CD14-positive monocyte (primary cell): ENCODE data around the gene EXOC4. TPM values are rescaled to one million over a fixed set of nuclear protein-coding genes. Genes with fewer than 3 reads are reported as not detected.

Experiments
- DNase-seq, 3 donors: peaks; one replicate each; pipeline ENCODE4 v3.0.0-alpha.2; 2011 to 2022
- H2AFZ ChIP-seq: 2 replicates; pipeline ENCODE4 v1.6.0; 2012; ENCODE audit warnings: mild to moderate bottlenecking, low read depth, low read length, inconsistent platforms; ENCODE audit not compliant: insufficient read depth, poor library complexity, severe bottlenecking
- H3K27ac ChIP-seq, 2 donors: 1 replicate in 1 of 2; 2 replicates in 1 of 2; pipeline ENCODE4 v1.5.1; 2012 to 2013; ENCODE audit warnings: low read length in 2 of 2, control low read depth in 1 of 2, inconsistent platforms in 1 of 2, low read depth in 1 of 2, mild to moderate bottlenecking in 1 of 2
- H3K27me3 ChIP-seq, 2 donors: one replicate each; pipeline versions ENCODE4 v1.6.0 to v1.6.1; 2011 to 2013; ENCODE audit warnings: low read length in 2 of 2; ENCODE audit not compliant: control insufficient read depth in 2 of 2, insufficient read depth in 2 of 2
- H3K36me3 ChIP-seq, 2 donors: replicated peaks in 1 of 2; 1 replicate in 1 of 2; 2 replicates in 1 of 2; pipeline versions ENCODE4 v1.5.1 to v1.6.1; 2012 to 2013; ENCODE audit warnings: low read length in 2 of 2, control low read depth in 1 of 2, inconsistent platforms in 1 of 2, mild to moderate bottlenecking in 1 of 2; ENCODE audit not compliant: insufficient read depth in 2 of 2, control insufficient read depth in 1 of 2
- H3K4me1 ChIP-seq, 2 donors: 1 replicate in 1 of 2; 2 replicates in 1 of 2; pipeline versions ENCODE4 v1.5.1 to v1.6.1; 2012 to 2013; ENCODE audit warnings: low read length in 2 of 2, control low read depth in 1 of 2, inconsistent platforms in 1 of 2, mild to moderate bottlenecking in 1 of 2, moderate library complexity in 1 of 2; ENCODE audit not compliant: insufficient read depth in 2 of 2, control insufficient read depth in 1 of 2
- H3K4me2 ChIP-seq: replicated peaks from 2 replicates; pipeline ENCODE3; 2012; ENCODE audit warnings: low read length, moderate library complexity, mild to moderate bottlenecking; ENCODE audit not compliant: poor library complexity, severe bottlenecking; ENCODE audit errors: extremely low read depth
- H3K4me3 ChIP-seq, 3 experiments: fragments of 200-600 bp in 1 of 3; sonication (generic) in 1 of 3; replicated peaks in 1 of 3; 1 replicate in 2 of 3; 2 replicates in 1 of 3; pipeline ENCODE4 v1.5.1; 2011 to 2013; ENCODE audit warnings: low read length in 3 of 3, mild to moderate bottlenecking in 3 of 3, control low read depth in 2 of 3, low read depth in 2 of 3, inconsistent platforms in 1 of 3, moderate library complexity in 1 of 3
- H3K79me2 ChIP-seq: 2 replicates; pipeline ENCODE4 v1.6.0; 2012; ENCODE audit warnings: mild to moderate bottlenecking, control low read depth, inconsistent platforms, low read length, moderate library complexity; ENCODE audit not compliant: insufficient read depth
- H3K9ac ChIP-seq: 2 replicates; pipeline ENCODE4 v1.6.0; 2017; ENCODE audit warnings: low read length, mild to moderate bottlenecking; ENCODE audit not compliant: insufficient read depth, poor library complexity, severe bottlenecking
- H3K9me3 ChIP-seq, 2 donors: replicated peaks in 1 of 2; 1 replicate in 1 of 2; 2 replicates in 1 of 2; pipeline versions ENCODE4 v1.5.1 to v1.6.1; 2012 to 2013; ENCODE audit warnings: low read length in 2 of 2, control low read depth in 1 of 2; ENCODE audit not compliant: control insufficient read depth in 1 of 2, insufficient read depth in 1 of 2
- H4K20me1 ChIP-seq: 2 replicates; pipeline ENCODE4 v1.6.0; 2012; ENCODE audit warnings: mild to moderate bottlenecking, low read length, control low read depth, moderate library complexity; ENCODE audit not compliant: insufficient read depth
- H3K27ac Mint-ChIP-seq, 7 donors: one replicate each; pipeline ENCODE4 v1.8.0; 2020; ENCODE audit warnings: mild to moderate bottlenecking in 7 of 7, mixed read lengths in 7 of 7, moderate library complexity in 6 of 7, inconsistent platforms in 2 of 7
- H3K27me3 Mint-ChIP-seq, 3 donors: one replicate each; pipeline ENCODE4 v1.8.0; 2021 to 2022; ENCODE audit warnings: low read depth in 3 of 3, mild to moderate bottlenecking in 3 of 3, mixed read lengths in 3 of 3, moderate library complexity in 3 of 3, inconsistent platforms in 1 of 3
- H3K36me3 Mint-ChIP-seq, 2 donors: one replicate each; pipeline ENCODE4 v1.8.0; 2020; ENCODE audit warnings: mixed read lengths in 2 of 2, inconsistent platforms in 1 of 2, mild to moderate bottlenecking in 1 of 2
- H3K4me1 Mint-ChIP-seq: one replicate; pipeline ENCODE4 v1.8.0; 2020; ENCODE audit warnings: mild to moderate bottlenecking, mixed read lengths
- H3K4me3 Mint-ChIP-seq, 2 donors: one replicate each; pipeline ENCODE4 v1.8.0; 2020; ENCODE audit warnings: mild to moderate bottlenecking in 2 of 2, mixed read lengths in 2 of 2, moderate library complexity in 1 of 2
- H3K9me3 Mint-ChIP-seq, 7 donors: one replicate each; pipeline ENCODE4 v1.8.0; 2020 to 2022; ENCODE audit warnings: mixed read lengths in 7 of 7, mild to moderate bottlenecking in 6 of 7, moderate library complexity in 6 of 7, inconsistent platforms in 2 of 7
- CTCF ChIP-seq: fragments of 200-600 bp; IDR thresholded peaks from one replicate; pipeline ENCODE4 v1.8.0; 2022; ENCODE audit warnings: antibody characterized with exemption, mild to moderate bottlenecking
- WGBS: methylation state at CpG from one replicate; pipeline ENCODE4 v1.1.5; 2013; ENCODE audit warnings: missing lambda C conversion rate; ENCODE audit not compliant: insufficient coverage; 5-methylcytosine and 5-hydroxymethylcytosine counted together
- intact Hi-C, 2 donors: fragments of 100-400 bp; cut with micrococcal nuclease; formaldehyde crosslinking; loops; one replicate each; pipeline versions ENCODE4 v1.15.0 to v1.15.1; 2023
- polyA plus RNA-seq, 3 donors: library from polyadenylated mRNA; depleted of rRNA in 1 of 3; unstranded in 2 of 3; stranded (reverse) in 1 of 3; fragments of 300-500 nt in 2 of 3; fragments of >200 nt in 1 of 3; fragmentation: Illumina TruSeq in 2 of 3; gene quantifications; 1 replicate in 2 of 3; 2 replicates in 1 of 3; pipeline ENCODE4 v1.2.3, GENCODE V29; 2012 to 2021

EXOC4 gene
- polyA plus RNA-seq, 3 donors: 20.6 to 22.3 (median 22.3) TPM

- no peaks in the 10 kb centered on the region for H3K79me2 ChIP-seq
- no CpG with 5 or more reads among the region's 3 CpGs for WGBS
Measured at GRCh38 chr7:133822001-133822641, 569.2 kb downstream of the EXOC4 start.

GRCh38 chr7:133822868-133823552 is 570.1 kb downstream of the EXOC4 start:
- H3K9me3 Mint-ChIP-seq: peaks cover 0 to 2% (median 0%) of the 10 kb centered on the region in 7 donors
- peaks cover 3 to 14% of the 10 kb centered on the region in 2 donors for H3K36me3 ChIP-seq
- no peak overlapping the region for H3K4me3 ChIP-seq
- H3K4me1 ChIP-seq: no peaks in the 10 kb centered on the region
- H3K36me3 Mint-ChIP-seq: peaks cover 27 to 29% of the 10 kb centered on the region in 2 donors
- no peak for TF ChIP-seq CTCF
- no peak overlapping the region for H3K27ac ChIP-seq
- no CpG with 5 or more reads among the region's 4 CpGs for whole genome bisulfite sequencing
- no peak overlapping the region for H3K9ac ChIP-seq
- H3K9me3 ChIP-seq: no peaks in the 10 kb centered on the region
- H3K27ac Mint-ChIP-seq: no peak overlapping the region
- H4K20me1 ChIP-seq: no peaks in the 10 kb centered on the region
- DNase-seq: no peak
- no peak overlapping the region for H3K4me2 ChIP-seq
- no peak overlapping the region for H2AFZ ChIP-seq
- no peaks in the 10 kb centered on the region for H3K27me3 ChIP-seq
- intact Hi-C loops: no loop called here
- H3K4me3 Mint-ChIP-seq: no peak overlapping the region
- no peaks in the 10 kb centered on the region for H3K4me1 Mint-ChIP-seq
- H3K27me3 Mint-ChIP-seq: no peaks in the 10 kb centered on the region
- no peaks in the 10 kb centered on the region for H3K79me2 ChIP-seq

More at GRCh38 chr7:133822001-133822641, 569.2 kb downstream of the EXOC4 start:
- no peaks in the 10 kb centered on the region for H3K4me1 ChIP-seq
- no peak for DNase-seq
- peaks cover 3 to 22% of the 10 kb centered on the region in 2 donors for H3K36me3 ChIP-seq
- Mint-ChIP-seq H3K4me1 (no peaks in the 10 kb centered on the region), H3K36me3 (peaks cover 30 to 33% of the 10 kb centered on the region in 2 donors), H3K27me3 (no peaks in the 10 kb centered on the region), H3K27ac (no peak overlapping the region), H3K9me3 (peaks cover 0 to 2% (median 0%) of the 10 kb centered on the region in 7 donors), H3K4me3 (no peak overlapping the region)
- no peak overlapping the region for H3K4me2 ChIP-seq
- TF ChIP-seq CTCF: no peak
- intact Hi-C loops: no loop called here
- no peak overlapping the region for H2AFZ ChIP-seq
- no peak overlapping the region for H3K4me3 ChIP-seq
- no peak overlapping the region for H3K9ac ChIP-seq
- H3K9me3 ChIP-seq: no peaks in the 10 kb centered on the region
- no peaks in the 10 kb centered on the region for H3K27me3 ChIP-seq
- no peaks in the 10 kb centered on the region for H4K20me1 ChIP-seq
- H3K27ac ChIP-seq: no peak overlapping the region
